DND-41 (cell line): Measurements from ENCODE around the gene TUBA4B.
A peak's percentile ranks its signal among the peaks of the same experiment; 100 is the strongest.

Experiments used
- ATAC-seq: fragments of 200-7000 bp; cut with Tn5 transposase; 3 replicates; pipeline ENCODE4 v1.9.1; 2021; ENCODE audit warnings: low read depth; ENCODE audit not compliant: insufficient read depth
- DNase-seq: peaks from one replicate; pipeline ENCODE4 v3.0.0-alpha.2; 2020
- H2AFZ ChIP-seq: 2 replicates; pipeline ENCODE4 v1.6.0; 2012; ENCODE audit warnings: low read depth, low read length
- H3K27ac ChIP-seq: 2 replicates; pipeline ENCODE4 v1.5.1; 2012; ENCODE audit warnings: low read length, inconsistent platforms
- H3K27me3 ChIP-seq: fragments of 200-600 bp; sonication (generic); 2 replicates; pipeline ENCODE4 v1.6.0; 2012; ENCODE audit warnings: low read length, mild to moderate bottlenecking, inconsistent platforms; ENCODE audit not compliant: insufficient read depth, poor library complexity
- H3K36me3 ChIP-seq: 2 replicates; pipeline ENCODE4 v1.5.1; 2012; ENCODE audit warnings: low read length, inconsistent platforms; ENCODE audit not compliant: insufficient read depth
- H3K4me1 ChIP-seq: 2 replicates; pipeline ENCODE4 v1.5.1; 2012; ENCODE audit warnings: mild to moderate bottlenecking, low read length; ENCODE audit not compliant: insufficient read depth
- H3K4me2 ChIP-seq: 2 replicates; pipeline ENCODE4 v1.6.0; 2012; ENCODE audit warnings: mild to moderate bottlenecking, moderate library complexity, low read length, inconsistent platforms; ENCODE audit not compliant: insufficient read depth
- H3K4me3 ChIP-seq, 2 experiments: fragments of 200-600 bp in 1 of 2; shearing (Covaris generic) in 1 of 2; 2 replicates each; pipeline ENCODE4 v1.5.1; 2012 to 2016; ENCODE audit warnings: inconsistent platforms in 2 of 2, low read length in 2 of 2, mild to moderate bottlenecking in 2 of 2, low read depth in 1 of 2, moderate library complexity in 1 of 2
- H3K79me2 ChIP-seq: 2 replicates; pipeline ENCODE4 v1.6.0; 2012; ENCODE audit warnings: low read length, inconsistent platforms; ENCODE audit not compliant: insufficient read depth
- H3K9ac ChIP-seq: 2 replicates; pipeline ENCODE4 v1.6.0; 2012; ENCODE audit warnings: low read depth, mild to moderate bottlenecking, inconsistent platforms, low read length, moderate library complexity
- H3K9me3 ChIP-seq: 2 replicates; pipeline ENCODE4 v1.5.1; 2012; ENCODE audit warnings: low read length, moderate library complexity, mild to moderate bottlenecking, inconsistent platforms; ENCODE audit not compliant: insufficient read depth, severe bottlenecking
- H4K20me1 ChIP-seq: 2 replicates; pipeline ENCODE4 v1.6.0; 2012; ENCODE audit warnings: low read length; ENCODE audit not compliant: insufficient read depth
- EZH2 ChIP-seq: IDR thresholded peaks from 3 replicates; pipeline ENCODE4 v1.6.1; 2012; ENCODE audit warnings: borderline replicate concordance, low read depth, mild to moderate bottlenecking, moderate library complexity, low read length, inconsistent platforms; ENCODE audit not compliant: severe bottlenecking
- TF ChIP-seq, protein P1 (sequence below): IDR thresholded peaks from 2 replicates; pipeline ENCODE4 v1.5.1; 2012; ENCODE audit warnings: borderline replicate concordance, low read length, moderate library complexity, mild to moderate bottlenecking; ENCODE audit not compliant: poor library complexity, severe bottlenecking; ENCODE audit errors: extremely low read depth

The TUBA4B gene

DNA sequence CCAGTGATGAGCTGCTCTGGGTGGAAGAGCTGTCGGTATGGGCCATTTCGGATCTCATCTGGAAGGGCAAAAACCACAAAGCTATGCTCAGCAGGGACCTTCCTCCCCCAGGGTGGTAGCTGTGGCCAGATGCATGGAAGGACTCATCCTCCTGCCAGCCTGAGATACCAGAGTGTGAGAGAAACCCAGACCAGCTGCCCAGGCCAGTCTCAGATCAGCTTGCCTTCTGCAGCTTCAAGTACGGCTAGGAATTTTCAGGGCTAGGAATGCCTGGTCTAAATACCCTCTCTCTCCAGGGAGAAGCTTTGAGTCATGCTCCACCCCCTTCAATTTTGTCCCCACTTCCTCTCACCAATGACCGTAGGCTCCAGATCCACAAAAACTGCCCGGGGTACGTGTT, 1.4 kb upstream of the TUBA4B start:
- Histone ChIP-seq H3K9ac (no peak overlapping the region), H4K20me1 (peaks cover 51% of the 10 kb centered on the region), H3K36me3 (peaks cover 6% of the 10 kb centered on the region), H2AFZ (no peak overlapping the region), H3K4me2 (no peak overlapping the region), H3K4me3 (no peak overlapping the region), H3K9me3 (no peaks in the 10 kb centered on the region), H3K27me3 (peaks cover 39% of the 10 kb centered on the region), H3K79me2 (0 out of 2 replicates have a peak, but pooled peaks cover under 1% of the 10 kb centered on the region), H3K27ac (no peak overlapping the region), H3K4me1 (peaks cover 58% of the 10 kb centered on the region)
- no peak for DNase-seq
- ATAC-seq, result no peak
- TF ChIP-seq, protein P1, sequence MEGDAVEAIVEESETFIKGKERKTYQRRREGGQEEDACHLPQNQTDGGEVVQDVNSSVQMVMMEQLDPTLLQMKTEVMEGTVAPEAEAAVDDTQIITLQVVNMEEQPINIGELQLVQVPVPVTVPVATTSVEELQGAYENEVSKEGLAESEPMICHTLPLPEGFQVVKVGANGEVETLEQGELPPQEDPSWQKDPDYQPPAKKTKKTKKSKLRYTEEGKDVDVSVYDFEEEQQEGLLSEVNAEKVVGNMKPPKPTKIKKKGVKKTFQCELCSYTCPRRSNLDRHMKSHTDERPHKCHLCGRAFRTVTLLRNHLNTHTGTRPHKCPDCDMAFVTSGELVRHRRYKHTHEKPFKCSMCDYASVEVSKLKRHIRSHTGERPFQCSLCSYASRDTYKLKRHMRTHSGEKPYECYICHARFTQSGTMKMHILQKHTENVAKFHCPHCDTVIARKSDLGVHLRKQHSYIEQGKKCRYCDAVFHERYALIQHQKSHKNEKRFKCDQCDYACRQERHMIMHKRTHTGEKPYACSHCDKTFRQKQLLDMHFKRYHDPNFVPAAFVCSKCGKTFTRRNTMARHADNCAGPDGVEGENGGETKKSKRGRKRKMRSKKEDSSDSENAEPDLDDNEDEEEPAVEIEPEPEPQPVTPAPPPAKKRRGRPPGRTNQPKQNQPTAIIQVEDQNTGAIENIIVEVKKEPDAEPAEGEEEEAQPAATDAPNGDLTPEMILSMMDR, result no peak
- no peak for TF ChIP-seq EZH2

DNA sequence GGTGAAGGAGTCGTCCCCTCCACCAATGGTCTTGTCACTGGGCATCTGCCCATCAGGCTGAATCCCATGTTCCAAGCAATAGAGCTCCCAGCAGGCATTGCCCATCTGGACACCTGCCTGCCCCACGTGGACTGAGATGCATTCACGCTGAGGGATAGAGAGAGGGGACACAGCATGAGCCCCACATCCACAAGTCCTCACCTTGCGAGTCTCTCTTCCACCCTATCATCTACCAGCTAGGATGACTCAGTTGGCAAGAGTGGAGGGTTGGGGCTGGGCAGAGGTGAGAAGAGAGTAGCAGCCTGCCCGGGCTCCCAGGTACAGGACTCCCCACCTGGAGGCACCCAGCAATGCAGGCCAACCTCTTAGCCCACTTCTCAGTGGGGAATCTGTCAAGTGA, 959 bp upstream of the TUBA4B start:
- H3K27ac ChIP-seq, result no peak overlapping the region
- no peaks in the 10 kb centered on the region for H3K79me2 ChIP-seq
- peaks cover 39% of the 10 kb centered on the region for H3K27me3 ChIP-seq

DNA sequence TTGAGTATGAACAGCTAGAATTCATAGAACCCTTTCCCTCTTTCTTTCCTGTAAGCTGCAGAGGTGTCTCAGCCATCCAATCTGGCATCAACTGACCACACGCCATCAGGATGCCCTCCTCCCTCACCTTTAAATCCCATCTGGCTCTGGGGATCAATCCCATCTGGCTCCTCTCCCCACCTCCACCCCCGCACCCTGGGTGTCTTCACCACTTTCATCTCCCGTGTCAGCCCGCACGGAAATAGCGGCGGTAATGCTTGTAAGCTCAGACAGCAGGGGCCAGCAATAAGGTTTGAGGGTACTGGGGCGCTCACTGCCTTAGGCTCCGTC, 508 bp upstream of the TUBA4B start:
- H3K4me1 ChIP-seq, result peaks cover 49% of the 10 kb centered on the region
- peaks cover 43% of the 10 kb centered on the region for H4K20me1 ChIP-seq
- TF ChIP-seq, protein P1, result no peak
- TF ChIP-seq EZH2, result no peak
- peaks cover 6% of the 10 kb centered on the region for H3K36me3 ChIP-seq
- H2AFZ ChIP-seq, result no peak overlapping the region
- no peak for DNase-seq
- H3K9me3 ChIP-seq, result no peaks in the 10 kb centered on the region
- H3K79me2 ChIP-seq, result no peaks in the 10 kb centered on the region
- no peak overlapping the region for H3K27ac ChIP-seq
- peak overlapping the region; percentile 99 for H3K4me2 ChIP-seq
- H3K4me3 ChIP-seq, result peak overlapping the region in 1 of 2 experiments; percentile 65; a peak in 2 of 4 replicates
- peak overlapping the region; percentile 51; the same call in 1 of the 2 replicates for H3K9ac ChIP-seq
- ATAC-seq, result peak; percentile 1; the same call in 1 of the 3 replicates
- peaks cover 39% of the 10 kb centered on the region for H3K27me3 ChIP-seq

More for the DNA sequence above, 959 bp upstream of the TUBA4B start:
- no peak for TF ChIP-seq EZH2
- TF ChIP-seq, protein P1, result no peak
- peaks cover 6% of the 10 kb centered on the region for H3K36me3 ChIP-seq
- H3K4me3 ChIP-seq, result no peak overlapping the region
- DNase-seq (no peak), ATAC-seq (no peak)
- peaks cover 48% of the 10 kb centered on the region for H4K20me1 ChIP-seq
- H2AFZ ChIP-seq, result no peak overlapping the region
- no peak overlapping the region for H3K4me2 ChIP-seq
- peaks cover 53% of the 10 kb centered on the region for H3K4me1 ChIP-seq
- no peaks in the 10 kb centered on the region for H3K9me3 ChIP-seq
- no peak overlapping the region for H3K9ac ChIP-seq
